ENCODE measurements around the gene HEATR5A.
"Not testable (repeated sequence)": the region's sequence is repeated elsewhere in the genome, so short reads cannot be mapped to it uniquely, and the experiment has no call there.

Gene HEATR5A

GRCh38 chr14:31386271-31386670 lies 34.1 kb downstream of the HEATR5A start:
- H2AFZ ChIP-seq (ENCODE audit: low read length) = no peak overlapping the region
- no peaks in the 10 kb centered on the region for H4K20me1 ChIP-seq (ENCODE audit: insufficient read depth, low read length)
- no peaks in the 10 kb centered on the region for H3K27me3 ChIP-seq (ENCODE audit: insufficient read depth, low read length)
- H3K9me2 ChIP-seq (ENCODE audit: low read depth, low read length) = no peaks in the 10 kb centered on the region
- no peak overlapping the region for H3K4me3 ChIP-seq (ENCODE audit: low read depth, low read length, poor library complexity, severe bottlenecking)
- no peaks in the 10 kb centered on the region for H3K79me2 ChIP-seq (ENCODE audit: insufficient read depth, low read length)
- no peaks in the 10 kb centered on the region for H3K4me1 ChIP-seq (ENCODE audit: insufficient read depth, low read length, severe bottlenecking)
- no peak overlapping the region for H3K27ac ChIP-seq (ENCODE audit: low read depth, low read length, poor library complexity, severe bottlenecking)
- no peaks in the 10 kb centered on the region for H3K9me3 ChIP-seq (ENCODE audit: low read length)
- H3K36me3 ChIP-seq (ENCODE audit: insufficient read depth, low read length) = peaks cover 10% of the 10 kb centered on the region; the same call in 1 of the 2 replicates
- H3F3A ChIP-seq (ENCODE audit: insufficient read depth, low read length) = no peaks in the 10 kb centered on the region
- H3K9ac ChIP-seq (ENCODE audit: low read length) = no peak overlapping the region
- no peak overlapping the region for H3K4me2 ChIP-seq (ENCODE audit: low read length)
- TF ChIP-seq EZH2 (IDR thresholded peaks at IDR 0.05; ENCODE audit: borderline replicate concordance, low read length) = no peak
- no peak for TF ChIP-seq CTCF (IDR thresholded peaks at IDR 0.05; ENCODE audit: low read length)

- no peak overlapping the region for H3K4me3 ChIP-seq (ENCODE audit: low read depth, low read length, poor library complexity, severe bottlenecking)
- H3K27ac ChIP-seq (ENCODE audit: low read depth, low read length, poor library complexity, severe bottlenecking) = no peak overlapping the region
- H2AFZ ChIP-seq (ENCODE audit: low read length) = no peak overlapping the region
- no peaks in the 10 kb centered on the region for H3K9me2 ChIP-seq (ENCODE audit: low read depth, low read length)
- no peak overlapping the region for H3K9ac ChIP-seq (ENCODE audit: low read length)
- H3K79me2 ChIP-seq (ENCODE audit: insufficient read depth, low read length) = no peaks in the 10 kb centered on the region
- no peaks in the 10 kb centered on the region for H3K4me1 ChIP-seq (ENCODE audit: insufficient read depth, low read length, severe bottlenecking)
- peaks cover 18% of the 10 kb centered on the region; the same call in 1 of the 2 replicates for H3K36me3 ChIP-seq (ENCODE audit: insufficient read depth, low read length)
- H4K20me1 ChIP-seq (ENCODE audit: insufficient read depth, low read length) = no peaks in the 10 kb centered on the region
- no peak overlapping the region for H3K4me2 ChIP-seq (ENCODE audit: low read length)
- no peaks in the 10 kb centered on the region for H3K9me3 ChIP-seq (ENCODE audit: low read length)
- TF ChIP-seq EZH2 (IDR thresholded peaks at IDR 0.05; ENCODE audit: borderline replicate concordance, low read length) = no peak
- TF ChIP-seq CTCF (IDR thresholded peaks at IDR 0.05; ENCODE audit: low read length) = no peak
- H3F3A ChIP-seq (ENCODE audit: insufficient read depth, low read length) = no peaks in the 10 kb centered on the region
- no peaks in the 10 kb centered on the region for H3K27me3 ChIP-seq (ENCODE audit: insufficient read depth, low read length)
These were observed 38.1 kb downstream of the HEATR5A start for GRCh38 chr14:31382221-31382620.

- H3K4me2 ChIP-seq (ENCODE audit: low read length) = no peak overlapping the region
These were observed 40.2 kb downstream of the HEATR5A start for GRCh38 chr14:31380106-31380505.

GRCh38 chr14:31379125-31379947 lies 41.0 kb downstream of the HEATR5A start:
- H3F3A ChIP-seq (ENCODE audit: insufficient read depth, low read length); H3K27ac ChIP-seq (ENCODE audit: low read depth, low read length, poor library complexity, severe bottlenecking); H3K4me2 ChIP-seq (ENCODE audit: low read length); H4K20me1 ChIP-seq (ENCODE audit: insufficient read depth, low read length); H3K79me2 ChIP-seq (ENCODE audit: insufficient read depth, low read length); H3K27me3 ChIP-seq (ENCODE audit: insufficient read depth, low read length); H3K9ac ChIP-seq (ENCODE audit: low read length); H3K9me2 ChIP-seq (ENCODE audit: low read depth, low read length); H2AFZ ChIP-seq (ENCODE audit: low read length); H3K4me1 ChIP-seq (ENCODE audit: insufficient read depth, low read length, severe bottlenecking); H3K4me3 ChIP-seq (ENCODE audit: low read depth, low read length, poor library complexity, severe bottlenecking); H3K9me3 ChIP-seq (ENCODE audit: low read length): not testable (repeated sequence)
- peaks cover 18% of the 10 kb centered on the region; the same call in 1 of the 2 replicates for H3K36me3 ChIP-seq (ENCODE audit: insufficient read depth, low read length)

More at GRCh38 chr14:31380106-31380505, 40.2 kb downstream of the HEATR5A start:
- no peaks in the 10 kb centered on the region for H3K9me3 ChIP-seq (ENCODE audit: low read length)
- H3K27me3 ChIP-seq (ENCODE audit: insufficient read depth, low read length) = no peaks in the 10 kb centered on the region
- H3K79me2 ChIP-seq (ENCODE audit: insufficient read depth, low read length) = no peaks in the 10 kb centered on the region
- H3K4me3 ChIP-seq (ENCODE audit: low read depth, low read length, poor library complexity, severe bottlenecking) = no peak overlapping the region
- no peaks in the 10 kb centered on the region for H3F3A ChIP-seq (ENCODE audit: insufficient read depth, low read length)
- no peaks in the 10 kb centered on the region for H4K20me1 ChIP-seq (ENCODE audit: insufficient read depth, low read length)
- H3K27ac ChIP-seq (ENCODE audit: low read depth, low read length, poor library complexity, severe bottlenecking) = no peak overlapping the region
- no peaks in the 10 kb centered on the region for H3K9me2 ChIP-seq (ENCODE audit: low read depth, low read length)
- H3K4me1 ChIP-seq (ENCODE audit: insufficient read depth, low read length, severe bottlenecking) = no peaks in the 10 kb centered on the region
- no peak overlapping the region for H2AFZ ChIP-seq (ENCODE audit: low read length)
- H3K36me3 ChIP-seq (ENCODE audit: insufficient read depth, low read length) = peaks cover 18% of the 10 kb centered on the region; the same call in 1 of the 2 replicates
- TF ChIP-seq EZH2 (IDR thresholded peaks at IDR 0.05; ENCODE audit: borderline replicate concordance, low read length) (no peak), CTCF (IDR thresholded peaks at IDR 0.05; ENCODE audit: low read length) (no peak)
- no peak overlapping the region for H3K9ac ChIP-seq (ENCODE audit: low read length)
